Prostate gland (tissue), 2 donors: ENCODE data around the gene FRMD5. TPM values are rescaled to one million over a fixed set of nuclear protein-coding genes. Genes with fewer than 3 reads are reported as not detected.

ENCODE experiments used
- DNase-seq: peaks from one replicate; pipeline ENCODE4 v3.0.0-alpha.2; 2019; ENCODE audit warnings: low spot score
- H3K27ac ChIP-seq, 2 donors: fragments of 200-600 bp; sonication (generic); 2 replicates each; pipeline ENCODE4 v1.5.1; 2017 to 2019
- H3K27me3 ChIP-seq: fragments of 200-600 bp; sonication (generic); replicated peaks from 2 replicates; pipeline ENCODE4 v1.5.1; 2019; ENCODE audit not compliant: insufficient read depth
- H3K36me3 ChIP-seq, 2 donors: fragments of 200-600 bp; sonication (generic); 1 replicate in 1 of 2; 2 replicates in 1 of 2; pipeline versions ENCODE4 v1.5.1 to v1.8.1; 2017 to 2019
- H3K4me1 ChIP-seq: fragments of 200-600 bp; sonication (generic); replicated peaks from 2 replicates; pipeline ENCODE4 v1.5.1; 2019
- H3K4me3 ChIP-seq, 2 donors: fragments of 200-600 bp; sonication (generic); 2 replicates each; pipeline ENCODE4 v1.5.1; 2017 to 2019
- H3K9me3 ChIP-seq: fragments of 200-600 bp; sonication (generic); 2 replicates; pipeline ENCODE4 v1.5.1; 2017
- CTCF ChIP-seq, 4 experiments: fragments of 200-600 bp in 2 of 4; fragments of 450-650 bp in 2 of 4; sonication (generic) in 2 of 4; IDR thresholded peaks; 1 replicate in 3 of 4; 2 replicates in 1 of 4; pipeline ENCODE4 v1.5.1; 2016 to 2019; ENCODE audit warnings: antibody characterized with exemption in 4 of 4, mild to moderate bottlenecking in 2 of 4, moderate library complexity in 2 of 4
- POLR2A ChIP-seq: fragments of 450-650 bp; IDR thresholded peaks from one replicate; pipeline ENCODE4 v1.6.1; 2016; ENCODE audit warnings: antibody characterized with exemption, mild to moderate bottlenecking
- POLR2AphosphoS5 ChIP-seq: sonication (generic); formaldehyde crosslinking; IDR thresholded peaks from one replicate; pipeline ENCODE4 v1.6.1; 2017; ENCODE audit warnings: antibody characterized with exemption
- WGBS: methylation state at CpG from one replicate; pipeline ENCODE4 v1.1.5; 2018; 5-methylcytosine and 5-hydroxymethylcytosine counted together
- intact Hi-C: fragments of 100-400 bp; cut with DNase I; formaldehyde crosslinking; loops from one replicate; pipeline ENCODE4 v1.14.2; 2022
- total RNA-seq, 2 donors: library from RNA; depleted of rRNA; stranded (reverse); fragments of >200 nt; gene quantifications; one replicate each; pipeline ENCODE4 v1.1.0, GENCODE V29; 2016

Gene FRMD5
- total RNA-seq, 2 donors from 2014 or later = 0.36 to 8.1 TPM

DNA sequence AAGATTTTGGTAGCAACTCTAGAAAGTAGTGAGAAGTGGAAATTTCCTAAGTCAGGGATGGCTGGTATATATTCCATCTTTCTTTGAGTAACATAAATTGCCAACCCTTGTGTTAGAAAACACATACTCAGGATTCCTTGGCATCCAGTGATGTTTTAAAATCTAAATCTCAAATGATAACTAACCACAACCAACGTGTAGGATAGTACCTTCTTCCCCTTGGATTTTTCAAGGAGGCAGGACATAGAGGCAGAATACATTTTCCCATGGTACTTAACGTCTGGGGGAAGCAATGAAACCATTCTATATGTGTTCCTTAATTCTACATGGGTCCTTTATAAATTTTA, 274.8 kb downstream of the FRMD5 start:
- no peaks in the 10 kb centered on the region for H3K9me3 ChIP-seq
- intact Hi-C loops = no loop called here
- H3K4me1 ChIP-seq = no peaks in the 10 kb centered on the region
- no peak overlapping the region for H3K4me3 ChIP-seq
- H3K27ac ChIP-seq = no peak overlapping the region
- H3K36me3 ChIP-seq = no peaks in the 10 kb centered on the region
- H3K27me3 ChIP-seq = no peaks in the 10 kb centered on the region
- no peak for DNase-seq
- TF ChIP-seq CTCF (IDR thresholded peaks at IDR 0.05) (no peak), POLR2AphosphoS5 (no peak), POLR2A (no peak)
- 38% methylated on average over 2 of the region's 2 CpGs for WGBS

DNA sequence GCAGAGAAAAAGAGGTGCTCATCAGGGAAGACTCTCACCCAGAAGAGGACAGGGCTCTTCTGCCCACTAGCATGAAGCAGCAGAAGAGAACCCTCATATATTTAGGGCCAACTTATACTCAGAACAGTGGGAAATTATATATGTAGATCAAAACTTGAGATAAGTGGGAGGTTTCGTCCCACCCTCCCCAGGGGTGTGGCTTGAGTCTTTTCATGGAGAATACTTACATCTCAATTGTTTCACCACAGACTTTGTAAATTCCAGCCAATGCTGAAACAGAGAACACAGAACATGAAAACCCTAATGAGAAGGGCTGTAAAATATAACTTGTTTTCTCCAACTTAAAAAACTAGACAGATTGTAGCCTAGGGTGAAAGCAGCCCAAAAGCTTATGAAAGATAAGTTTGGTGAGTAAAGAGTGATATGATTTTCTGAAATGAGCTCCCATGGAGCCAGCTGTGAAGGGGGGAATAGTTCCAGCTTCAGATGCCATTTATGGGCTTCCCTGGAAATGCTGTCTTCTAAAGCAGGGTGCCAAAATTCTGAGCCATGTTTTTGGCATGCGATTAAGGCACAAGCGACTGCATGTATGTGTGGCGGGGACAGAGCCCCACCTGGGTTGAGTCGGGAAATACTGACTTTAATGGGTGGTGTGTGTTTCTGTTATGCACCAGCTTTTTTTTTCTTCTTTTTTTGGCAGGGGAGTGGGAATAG, 275.4 kb downstream of the FRMD5 start:
- Histone ChIP-seq H3K4me1 (no peaks in the 10 kb centered on the region), H3K27me3 (no peaks in the 10 kb centered on the region), H3K9me3 (no peaks in the 10 kb centered on the region), H3K27ac (no peak overlapping the region), H3K36me3 (no peaks in the 10 kb centered on the region), H3K4me3 (no peak overlapping the region)
- WGBS = 19% methylated on average over 5 of the region's 5 CpGs
- intact Hi-C loops = no loop called here
- TF ChIP-seq POLR2AphosphoS5 (no peak), CTCF (IDR thresholded peaks at IDR 0.05) (no peak), POLR2A (no peak)
- DNase-seq = no peak

GRCh38 chr15:43918717-43919116, 276.4 kb downstream of the FRMD5 start:
- no peaks in the 10 kb centered on the region for H3K36me3 ChIP-seq

GRCh38 chr15:43916326-43916660, 278.8 kb downstream of the FRMD5 start:
- Histone ChIP-seq H3K27ac (no peak overlapping the region), H3K4me1 (no peaks in the 10 kb centered on the region), H3K27me3 (no peaks in the 10 kb centered on the region), H3K36me3 (no peaks in the 10 kb centered on the region), H3K9me3 (no peaks in the 10 kb centered on the region), H3K4me3 (no peak overlapping the region)
- no peak for DNase-seq
- intact Hi-C loops = no loop called here
- TF ChIP-seq POLR2AphosphoS5 = no peak
- no peak for TF ChIP-seq POLR2A
- TF ChIP-seq CTCF (IDR thresholded peaks at IDR 0.05) = no peak
- 68% methylated on average over 4 of the region's 4 CpGs for WGBS

More at GRCh38 chr15:43918717-43919116, 276.4 kb downstream of the FRMD5 start:
- TF ChIP-seq POLR2A (no peak), POLR2AphosphoS5 (no peak)
- Histone ChIP-seq H3K27me3 (no peaks in the 10 kb centered on the region), H3K4me3 (no peak overlapping the region), H3K9me3 (no peaks in the 10 kb centered on the region), H3K27ac (no peak overlapping the region), H3K4me1 (no peaks in the 10 kb centered on the region)
- DNase-seq = no peak
- WGBS = 93% methylated on average over 6 of the region's 6 CpGs
- intact Hi-C loops = no loop called here

GRCh38 chr15:43915631-43916325, 279.3 kb downstream of the FRMD5 start:
- intact Hi-C loops = no loop called here
- Histone ChIP-seq H3K27ac (no peak overlapping the region), H3K36me3 (no peaks in the 10 kb centered on the region), H3K27me3 (no peaks in the 10 kb centered on the region), H3K4me3 (no peak overlapping the region), H3K9me3 (no peaks in the 10 kb centered on the region), H3K4me1 (no peaks in the 10 kb centered on the region)
- DNase-seq = no peak
- TF ChIP-seq CTCF (IDR thresholded peaks at IDR 0.05) = no peak
- no peak for TF ChIP-seq POLR2AphosphoS5
- TF ChIP-seq POLR2A = no peak
- WGBS = 39% methylated on average over 5 of the region's 5 CpGs
